ENCODE data around the gene CCL28.
"Not testable (repeated sequence)": the region's sequence is repeated elsewhere in the genome, so short reads cannot be mapped to it uniquely, and the experiment has no call there.

CCL28 gene, protein sequence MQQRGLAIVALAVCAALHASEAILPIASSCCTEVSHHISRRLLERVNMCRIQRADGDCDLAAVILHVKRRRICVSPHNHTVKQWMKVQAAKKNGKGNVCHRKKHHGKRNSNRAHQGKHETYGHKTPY

DNA sequence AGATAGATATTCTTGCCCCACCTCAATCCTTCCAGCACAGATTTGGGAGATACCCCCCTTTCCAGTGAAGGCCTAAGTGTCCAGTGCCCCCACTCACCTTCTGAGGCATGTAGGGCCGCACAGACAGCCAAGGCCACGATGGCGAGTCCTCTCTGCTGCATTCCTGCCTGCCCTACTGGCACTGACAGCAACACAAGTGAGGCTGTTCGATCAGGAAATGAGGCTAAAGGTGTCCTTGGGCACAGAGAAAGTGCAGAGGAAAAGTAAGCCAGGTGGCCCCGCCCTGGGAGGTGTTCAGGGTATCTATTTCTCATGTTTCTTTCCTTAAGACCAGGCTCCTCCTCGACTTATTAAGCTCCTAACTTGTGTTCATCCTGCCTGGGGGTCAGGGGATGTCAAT lies at the start of gene CCL28:
TSS of gene CCL28 (minus strand) at position 236 of the 400 bp plus-strand sequence. CDS start at position 161, 75 bp downstream.
- DNase-seq, result no peak

DNA sequence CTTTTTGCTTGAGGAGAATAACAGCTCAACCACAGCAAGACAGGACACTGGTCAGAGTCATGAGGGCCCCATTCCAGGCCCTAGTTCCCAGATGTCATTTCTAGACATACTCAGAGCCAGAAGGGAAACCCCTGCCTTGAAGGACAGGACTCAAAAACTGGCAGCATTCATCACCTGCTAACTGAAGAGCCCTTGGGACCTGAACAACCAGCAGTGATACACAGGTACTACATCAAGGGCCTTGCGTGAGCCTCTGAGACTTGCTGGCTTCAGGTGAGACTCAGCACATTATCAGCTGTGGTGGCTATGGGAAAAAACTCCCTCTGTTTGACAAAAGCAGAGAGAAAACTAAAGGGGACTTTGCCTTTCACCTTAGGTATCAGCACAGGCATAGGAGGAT lies 48.9 kb upstream of the CCL28 start:
- DNase-seq, result no peak

DNA sequence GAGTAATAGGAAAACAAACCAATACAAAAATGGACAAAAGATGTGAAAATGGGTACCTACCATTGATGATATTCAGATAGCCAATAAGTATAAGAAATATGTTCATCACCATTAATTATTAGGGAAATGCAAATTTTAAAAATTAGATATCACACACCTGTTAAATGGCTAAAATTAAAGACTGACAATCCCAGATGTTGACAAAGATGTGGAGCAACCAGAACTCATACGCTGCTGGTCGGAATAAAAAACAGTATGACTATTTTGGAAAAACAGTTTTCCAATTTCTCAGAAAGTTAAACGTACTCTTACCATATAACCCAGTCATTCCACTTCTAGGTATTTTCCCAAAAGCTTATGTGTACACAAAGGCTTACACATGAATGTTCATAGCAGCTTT lies 44.4 kb upstream of the CCL28 start:
- DNase-seq, result no peak

DNA sequence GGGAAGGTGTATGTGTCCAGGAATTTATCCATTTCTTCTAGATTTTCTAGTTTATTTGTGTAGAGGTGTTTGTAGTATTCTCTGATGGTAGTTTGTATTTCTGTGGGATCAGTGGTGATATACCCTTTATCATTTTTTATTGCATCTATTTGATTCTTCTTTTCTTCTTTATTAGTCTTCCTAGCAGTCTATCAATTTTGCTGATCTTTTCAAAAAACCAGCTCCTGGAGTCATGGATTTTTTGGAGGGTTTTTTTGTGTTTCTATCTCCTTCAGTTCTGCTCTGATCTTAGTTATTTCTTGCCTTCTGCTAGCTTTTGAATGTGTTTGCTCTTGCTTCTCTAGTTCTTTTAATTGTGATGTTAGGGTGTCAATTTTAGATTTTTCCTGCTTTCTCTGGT lies 29.4 kb upstream of the CCL28 start:
- DNase-seq, result not testable (repeated sequence)

DNA sequence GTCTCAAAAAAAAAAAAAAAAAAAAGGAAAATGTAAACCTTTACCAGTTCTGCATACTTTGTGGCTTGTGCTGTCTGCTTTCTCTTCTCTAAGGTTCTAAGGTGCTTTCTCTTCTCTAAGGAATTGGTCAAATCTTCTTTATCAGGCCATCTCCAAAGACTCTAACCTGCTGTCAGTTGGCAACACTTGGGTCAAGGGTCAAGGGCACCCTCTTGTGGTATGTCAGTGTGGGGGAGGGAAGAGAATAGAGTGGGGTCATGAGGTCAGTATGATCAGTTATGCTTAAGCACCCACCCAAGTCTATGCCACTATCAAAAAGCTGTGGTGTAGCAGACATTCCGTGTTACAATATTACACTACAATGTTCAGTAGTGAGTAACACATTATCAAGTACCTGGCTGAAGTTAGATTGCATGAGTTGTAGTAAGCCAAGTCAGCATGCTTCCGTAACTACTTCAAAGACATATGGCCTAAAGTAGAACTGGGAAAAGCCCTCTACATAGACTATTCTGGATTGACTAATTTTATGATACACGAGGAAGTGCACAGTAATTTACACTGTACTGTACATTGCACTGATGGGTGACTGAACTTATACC lies 25.0 kb upstream of the CCL28 start:
- no peak for DNase-seq

DNA sequence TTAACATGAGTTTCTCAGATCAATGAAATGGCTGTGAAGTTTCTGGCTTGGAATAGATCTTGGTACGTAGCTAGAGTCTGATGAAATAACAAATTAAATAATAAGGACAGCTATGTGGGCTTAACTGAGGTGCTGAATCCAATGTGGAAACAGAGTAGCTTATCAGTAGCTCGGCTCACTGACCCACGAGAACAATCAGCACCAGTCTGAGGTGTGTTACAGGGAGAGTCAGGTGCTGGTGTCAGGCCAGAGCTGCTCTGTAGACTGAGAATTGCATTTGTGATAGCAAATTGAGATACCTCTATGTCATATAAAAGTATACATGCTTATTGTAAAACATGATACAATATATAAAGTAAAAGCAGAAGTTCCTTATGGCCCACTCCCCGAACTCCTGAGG lies 21.2 kb upstream of the CCL28 start:
- no peak for DNase-seq

DNA sequence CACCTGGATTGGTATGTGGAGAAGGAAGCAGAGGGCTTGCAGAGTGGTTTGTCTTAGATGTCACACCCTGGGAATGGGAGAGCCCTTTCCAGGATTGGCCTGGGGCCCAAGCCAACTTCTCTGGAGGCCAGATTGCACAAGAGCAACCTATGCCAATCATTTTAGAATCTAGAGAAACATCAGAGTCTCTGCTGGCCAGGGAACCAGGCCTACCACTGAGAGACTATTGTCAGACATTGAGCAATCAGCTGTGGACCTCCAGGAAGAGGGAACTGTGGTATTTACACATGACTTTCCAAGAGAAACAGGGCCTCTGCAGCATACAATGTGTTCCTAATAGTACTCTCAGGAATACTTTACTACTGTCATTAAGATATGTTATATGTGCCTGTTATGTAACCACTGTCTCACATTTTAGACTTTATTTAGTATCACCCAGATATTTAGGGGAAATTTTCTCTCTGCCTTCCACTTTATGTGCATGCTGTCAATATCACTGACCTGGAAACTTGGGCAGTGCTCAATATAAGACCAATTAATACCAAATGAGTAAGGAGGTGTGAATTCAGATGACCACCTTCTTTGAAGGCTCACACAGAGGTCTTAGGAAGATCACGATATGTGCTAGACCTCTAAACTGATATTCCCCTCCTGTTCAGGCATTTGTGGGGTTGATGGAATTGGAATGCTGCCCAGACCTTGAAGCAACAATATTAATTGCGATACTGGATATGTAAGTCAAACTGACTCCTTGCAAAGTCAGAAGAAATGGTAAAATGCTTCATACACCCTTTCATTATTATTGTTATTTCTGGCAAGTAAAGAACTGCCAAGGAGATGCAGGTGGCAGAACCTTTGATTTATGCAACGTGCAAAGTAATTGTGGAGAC lies 20.5 kb upstream of the CCL28 start:
- no peak for DNase-seq

DNA sequence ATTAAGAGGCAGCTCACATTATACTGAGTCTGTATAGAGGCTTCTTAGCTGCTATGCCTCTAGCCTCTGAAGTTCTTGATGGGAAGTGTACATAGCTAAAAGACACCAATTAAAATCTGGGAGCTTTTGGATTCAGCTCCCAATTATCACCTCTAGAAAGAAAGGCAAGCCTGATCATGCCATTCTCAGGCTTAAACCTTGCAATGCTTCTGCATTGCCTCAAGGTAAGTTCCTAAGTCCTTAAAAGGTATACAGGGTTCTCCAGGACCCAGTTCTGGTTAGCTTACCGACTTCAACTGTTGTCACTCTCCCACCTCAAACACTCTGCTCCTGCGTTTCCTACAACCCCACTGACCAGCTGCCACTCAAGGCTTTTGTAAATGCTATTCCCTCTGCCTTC lies 17.5 kb upstream of the CCL28 start:
- DNase-seq, result no peak

DNA sequence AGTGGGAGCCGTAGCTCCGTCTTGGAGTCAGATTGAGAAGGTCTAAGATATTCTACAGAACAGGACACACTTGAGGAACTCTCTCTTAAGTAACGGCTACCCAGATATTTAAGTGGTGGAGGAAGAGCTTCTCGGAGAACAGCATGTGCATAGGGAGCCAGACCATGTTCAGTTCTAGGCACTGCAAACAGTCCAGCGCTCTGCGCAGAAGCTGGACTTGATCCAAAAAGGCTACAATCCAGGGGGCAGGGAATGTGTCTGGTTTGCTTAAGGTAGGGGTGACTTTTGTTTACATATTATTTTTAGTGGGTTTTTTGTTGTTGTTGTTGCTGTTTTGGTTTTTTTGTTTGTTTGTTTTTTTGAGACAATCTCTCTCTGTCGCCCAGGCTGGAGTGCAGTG lies 16.8 kb upstream of the CCL28 start:
- no peak for DNase-seq

DNA sequence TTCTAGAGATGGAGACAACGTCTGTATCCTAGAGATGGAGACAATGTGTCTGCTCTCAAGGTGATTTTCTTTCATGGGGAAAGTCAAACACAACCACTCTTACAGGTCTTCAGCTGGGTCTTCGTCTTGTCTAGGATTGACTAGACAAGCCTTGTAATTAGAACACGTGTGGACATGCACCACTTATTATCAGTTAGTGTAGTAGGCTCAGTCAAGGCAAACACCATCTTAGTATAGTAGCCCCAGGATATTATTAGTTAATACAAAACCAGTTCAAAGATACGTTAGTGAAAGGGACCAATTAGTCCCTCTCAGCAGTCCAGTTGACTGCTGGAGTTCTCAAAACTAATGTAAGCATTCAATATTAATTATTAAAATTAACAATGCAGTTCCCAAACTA lies 15.1 kb upstream of the CCL28 start:
- no peak for DNase-seq

DNA sequence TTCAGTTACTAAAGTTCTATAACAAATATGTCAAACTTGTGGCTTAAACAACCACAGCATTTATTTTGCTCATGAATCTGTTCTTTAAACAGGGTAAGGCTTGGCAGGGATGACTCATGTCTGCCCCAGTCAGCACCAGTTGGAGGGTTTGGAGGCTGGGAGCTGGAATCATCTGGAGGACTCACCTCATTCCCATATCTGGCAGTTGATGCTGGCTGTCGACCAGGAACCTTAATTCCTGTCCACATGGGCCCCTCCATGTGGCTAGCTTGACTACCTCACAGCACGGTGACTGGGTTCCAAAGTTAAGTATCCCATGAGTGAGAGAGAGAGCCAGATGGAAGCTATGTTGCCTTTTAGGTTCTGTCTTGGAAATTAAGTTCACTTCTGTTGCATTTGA lies 13.8 kb upstream of the CCL28 start:
- DNase-seq, result no peak

DNA sequence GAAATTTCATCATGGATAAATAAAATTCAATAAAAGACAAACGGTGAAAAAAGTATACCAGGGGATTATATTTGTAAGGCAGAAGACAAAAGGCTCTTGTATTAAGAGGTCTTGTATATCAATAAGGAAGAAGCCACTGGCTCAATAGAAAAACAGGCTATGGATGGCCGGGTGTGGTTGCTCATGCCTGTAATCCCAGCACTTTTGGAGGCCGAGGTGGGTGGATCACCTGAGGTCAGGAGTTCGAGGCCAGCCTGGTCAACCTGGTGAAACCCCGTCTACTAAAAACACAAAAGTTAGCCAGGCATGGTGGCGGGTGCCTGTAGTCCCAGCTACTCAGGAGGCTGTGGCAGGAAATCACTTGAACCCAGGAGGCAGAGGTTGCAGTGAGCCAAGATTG lies 10.9 kb upstream of the CCL28 start:
- not testable (repeated sequence) for DNase-seq

DNA sequence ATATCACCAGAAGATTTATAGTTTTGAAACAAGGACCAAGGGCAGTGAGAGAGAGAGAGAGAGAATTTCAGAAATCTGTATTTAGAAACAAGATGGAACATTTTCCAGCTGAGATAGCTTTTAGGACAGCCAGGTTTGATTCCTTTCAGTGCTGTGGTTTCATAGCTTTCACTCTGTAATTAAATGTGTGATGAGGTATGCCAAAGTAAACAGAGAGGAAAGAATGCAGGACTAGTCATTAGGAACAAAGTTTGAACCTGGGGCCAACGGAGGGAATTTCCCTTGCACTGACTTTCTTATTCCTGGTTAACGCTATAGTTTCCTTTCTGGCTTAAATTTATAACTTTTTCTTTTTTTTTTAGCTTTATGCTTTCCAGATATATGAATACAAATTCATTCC lies 10.0 kb upstream of the CCL28 start:
- DNase-seq, result no peak

DNA sequence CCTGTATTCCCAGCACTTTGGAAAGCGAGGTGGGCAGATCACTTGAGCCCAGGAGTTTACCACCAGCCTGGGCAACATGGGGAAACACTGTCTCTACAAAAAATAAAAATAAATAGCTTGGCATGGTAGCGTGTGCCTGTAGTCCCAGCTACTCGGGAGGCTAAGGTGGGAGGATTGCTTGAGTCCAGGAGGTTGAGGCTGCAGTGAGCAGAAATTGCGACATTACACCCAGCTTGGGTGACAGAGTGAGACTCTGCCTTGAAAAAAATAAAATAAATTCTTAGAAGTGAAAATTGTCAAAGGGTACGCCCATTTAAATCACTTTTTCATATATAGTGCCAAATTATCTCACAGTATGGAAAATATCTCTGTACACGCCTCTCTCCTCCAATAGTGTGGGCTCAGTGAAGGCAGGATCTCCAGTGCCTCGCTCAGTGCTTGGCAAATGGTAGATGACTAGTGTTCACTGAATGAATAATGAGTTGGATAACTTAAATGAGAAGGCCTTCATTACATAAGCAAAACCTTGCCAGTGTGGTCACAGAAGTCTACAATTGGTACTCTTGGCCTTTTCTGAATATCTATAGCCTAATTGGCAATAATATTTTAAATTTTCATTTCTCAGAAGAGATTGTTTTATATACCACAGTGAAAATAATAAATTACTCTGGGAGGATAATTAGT lies 9.4 kb upstream of the CCL28 start:
- DNase-seq, result no peak

DNA sequence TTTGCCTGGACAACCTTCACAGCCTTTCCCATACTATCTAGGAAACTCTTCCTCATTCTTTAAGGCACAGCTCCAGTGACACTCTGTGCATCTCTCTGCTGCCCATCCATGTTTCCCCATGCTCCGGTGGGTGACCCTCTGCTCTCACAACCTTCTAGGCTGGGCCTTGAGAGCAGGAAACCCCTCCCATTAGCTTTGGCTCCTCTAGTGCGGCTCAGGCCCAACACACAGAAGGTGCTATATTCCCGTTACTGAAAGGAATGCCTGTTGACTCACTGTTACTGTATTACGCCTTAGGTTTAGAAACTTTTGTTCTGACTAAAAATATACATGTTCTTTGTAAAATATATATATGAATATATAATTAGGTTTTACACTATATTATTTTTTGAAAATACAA lies 8.1 kb upstream of the CCL28 start:
- DNase-seq, result no peak

DNA sequence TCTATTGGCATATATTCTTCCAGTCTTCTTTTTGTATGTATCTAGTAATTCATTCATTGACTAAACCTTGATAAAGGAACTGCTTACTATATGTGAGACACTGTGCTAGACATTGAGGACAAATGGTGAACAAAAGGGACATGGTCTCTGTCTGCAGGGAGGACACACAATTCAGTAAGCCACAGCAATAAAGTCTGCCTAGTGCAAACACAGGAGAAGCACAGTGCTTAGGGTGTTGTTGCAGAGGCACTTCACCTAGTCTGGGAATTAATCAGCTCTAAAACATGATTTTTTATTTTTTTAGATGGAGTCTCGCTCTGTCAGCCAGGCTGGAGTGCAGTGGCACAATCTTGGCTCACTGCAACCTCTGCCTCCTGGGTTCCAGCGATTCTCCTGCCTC lies 6.4 kb upstream of the CCL28 start:
- DNase-seq, result no peak

DNA sequence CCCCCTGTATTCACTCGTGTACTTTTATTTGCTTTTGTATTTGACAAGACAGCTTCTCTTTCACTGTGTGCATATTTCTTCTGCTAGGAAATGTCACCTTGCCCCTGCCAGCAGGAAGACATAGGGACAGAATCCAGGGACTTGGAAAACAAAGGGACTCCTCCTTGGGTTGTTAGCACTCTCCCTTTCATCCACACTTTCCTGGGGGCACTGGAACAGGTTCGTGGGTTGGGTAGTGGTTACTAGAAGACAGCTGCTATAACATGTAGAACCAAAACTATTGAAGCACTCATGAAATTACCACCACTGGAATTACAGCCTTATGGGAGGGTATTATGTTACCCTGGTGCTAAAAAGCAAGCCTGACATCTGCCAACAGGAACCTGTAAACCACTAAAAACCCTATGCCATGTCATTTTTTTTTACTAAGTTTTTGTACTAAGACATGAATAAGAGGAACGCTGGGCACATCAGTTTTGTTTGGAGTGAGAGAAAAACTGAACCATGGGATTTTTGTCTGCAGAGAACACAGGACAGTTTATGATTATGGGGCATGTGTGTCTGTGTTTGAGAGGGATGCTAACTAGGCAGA lies 4.7 kb upstream of the CCL28 start:
- DNase-seq, result no peak

DNA sequence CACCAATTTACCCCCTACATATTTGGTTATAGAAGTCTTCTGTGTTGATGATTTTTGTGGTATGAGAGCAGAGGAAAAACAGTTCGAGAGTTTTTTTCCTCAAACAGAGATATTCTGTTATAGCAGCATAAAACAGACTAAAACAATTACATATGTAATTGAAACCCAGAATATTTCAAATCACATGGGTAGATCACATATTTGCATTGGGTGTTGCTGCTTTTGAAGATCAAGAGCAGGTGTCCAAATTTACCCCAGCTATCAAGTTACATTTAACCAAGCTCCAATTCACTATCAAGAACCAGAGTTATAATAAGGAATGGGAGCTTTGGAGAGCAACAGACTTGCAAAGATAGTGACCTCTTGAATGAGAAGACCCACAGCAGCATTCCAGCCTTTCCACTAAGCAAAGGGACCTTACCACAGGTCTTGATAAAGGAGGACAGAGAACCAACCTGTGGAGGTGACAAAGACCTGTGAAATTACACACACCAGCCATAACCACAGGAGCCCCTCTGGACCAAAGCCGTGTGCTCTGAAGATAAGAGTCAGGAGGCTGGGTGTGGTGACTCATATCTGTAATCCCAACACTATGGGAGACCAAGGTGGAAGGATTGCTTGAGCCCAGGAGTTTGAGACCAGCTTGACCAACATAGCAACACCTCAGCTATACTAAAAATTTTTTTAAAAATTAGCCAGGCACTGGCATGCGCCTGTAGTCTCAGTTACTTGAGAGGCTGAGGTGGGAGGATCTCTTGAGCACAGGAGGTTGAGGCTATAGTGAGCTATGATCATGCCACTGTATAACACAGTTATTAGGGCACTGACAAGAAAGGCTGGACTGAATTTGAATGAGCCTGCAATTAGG lies 4.0 kb upstream of the CCL28 start:
- DNase-seq, result no peak

DNA sequence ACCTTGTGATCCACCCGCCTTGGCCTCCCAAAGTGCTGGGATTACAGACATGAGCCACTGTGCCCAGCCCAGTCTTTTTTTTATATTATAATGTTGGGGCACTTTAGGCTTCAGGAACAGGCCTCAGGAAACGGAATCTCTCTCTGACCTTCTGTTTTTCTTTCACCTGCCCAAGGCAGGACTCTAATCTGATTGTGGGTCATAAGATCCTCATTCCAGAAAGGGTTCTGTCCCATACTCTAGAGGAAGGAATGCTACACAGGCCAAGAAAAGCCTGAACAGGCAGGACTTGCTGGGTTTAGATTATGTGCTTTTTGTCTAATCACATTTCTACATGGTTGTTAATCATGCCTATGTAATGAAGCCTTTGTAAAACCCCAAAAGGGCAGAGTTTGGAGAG lies 1.8 kb upstream of the CCL28 start:
- DNase-seq, result no peak

DNA sequence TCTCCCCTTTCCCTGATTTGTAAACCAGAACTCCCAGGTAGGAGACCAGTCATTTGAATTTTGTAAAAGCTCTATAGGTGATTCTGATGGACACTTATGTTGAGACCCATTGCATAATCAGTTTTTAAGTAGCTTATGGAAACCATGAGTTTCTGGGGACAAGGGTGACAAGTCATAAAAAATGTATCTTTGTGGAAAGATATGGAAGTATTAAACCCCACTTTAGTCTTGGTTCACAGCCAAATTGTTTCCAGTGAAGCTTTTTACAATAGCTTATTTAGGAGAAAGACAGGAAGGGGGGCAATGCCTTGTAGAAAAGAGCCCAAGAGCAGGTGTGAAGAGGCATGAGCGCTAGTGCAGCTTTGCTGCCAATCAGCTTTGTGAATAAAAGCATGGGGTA lies 453 bp upstream of the CCL28 start:
- DNase-seq, result no peak

DNA sequence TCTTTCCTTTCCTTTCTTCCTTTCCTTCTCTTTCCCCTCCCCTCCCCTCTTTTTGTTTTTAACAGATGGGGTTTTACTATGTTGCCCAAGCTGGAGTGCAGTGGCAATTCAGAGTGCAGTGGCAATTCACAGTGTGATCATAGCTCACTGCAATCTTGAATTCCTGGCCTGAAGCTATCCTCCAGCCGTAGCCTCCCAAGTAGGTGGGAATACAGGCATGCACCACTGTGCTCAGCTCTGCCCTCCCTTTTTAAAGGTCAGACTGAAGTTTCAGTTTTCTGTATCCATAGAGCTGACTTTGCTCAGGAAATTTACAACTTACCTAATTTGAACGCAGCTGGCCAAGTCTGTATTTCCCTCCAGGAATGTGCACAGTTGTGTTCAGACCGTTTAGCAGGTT lies 696 bp downstream of the CCL28 start:
- no peak for DNase-seq

DNA sequence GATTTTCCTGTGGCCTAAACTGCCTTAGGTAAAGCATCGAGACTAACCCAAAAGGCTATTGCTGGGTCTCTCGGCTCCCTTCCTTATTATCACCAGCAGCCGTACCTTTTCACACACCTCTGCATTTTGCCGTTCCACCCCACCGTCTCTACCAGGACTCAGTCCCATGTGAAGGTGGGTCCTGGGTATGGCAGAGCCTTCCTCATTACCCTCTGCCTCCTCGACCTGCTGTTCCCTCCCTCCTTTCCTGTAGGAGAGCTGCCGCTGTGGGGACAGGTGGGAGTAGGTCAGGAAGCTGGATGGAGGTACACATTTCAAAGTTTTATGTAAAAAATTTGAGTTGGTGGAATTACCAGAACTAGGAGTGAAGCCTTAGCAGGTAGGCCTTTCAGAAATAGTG lies 1.8 kb downstream of the CCL28 start:
- no peak for DNase-seq

Data from stimulated activated CD4-positive, alpha-beta T cell treated with anti-CD3 and anti-CD28 coated beads, Interleukin-12 subunit alpha, Interleukin-12 subunit beta, amount 100 ng/mL, for 4 hours (primary cell).